ENCODE measurements around the gene IL1RAPL1. TPM values are rescaled to one million over a fixed set of nuclear protein-coding genes. Genes with fewer than 3 reads are reported as not detected.

Gene IL1RAPL1
- total RNA-seq, 2 donors from 2014 or later: 1.2 to 3.0 TPM

DNA sequence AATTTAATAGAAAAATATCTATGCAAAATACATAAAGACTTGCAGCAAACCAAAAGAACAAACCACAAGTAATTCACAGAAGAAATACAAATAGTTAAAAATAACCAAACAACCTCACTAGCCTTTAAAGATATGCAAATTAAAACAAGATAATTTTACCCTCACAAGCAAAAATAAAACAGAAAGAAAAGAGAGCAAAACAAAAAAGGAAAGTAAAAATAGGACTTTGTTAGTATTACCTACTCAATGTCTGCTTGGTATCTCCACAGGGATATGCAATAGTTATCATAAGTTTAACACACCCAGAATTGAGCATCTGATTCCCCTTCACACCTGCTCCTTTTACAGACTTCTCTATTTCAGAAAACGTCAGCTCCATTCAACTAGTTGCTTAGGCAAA lies 890.6 kb downstream of the IL1RAPL1 start:
- Histone ChIP-seq H3K27me3 (no peaks in the 10 kb centered on the region), H3K27ac (no peak overlapping the region), H3K9me3 (no peaks in the 10 kb centered on the region), H3K4me1 (no peaks in the 10 kb centered on the region), H3K36me3 (no peaks in the 10 kb centered on the region), H3K4me3 (no peak overlapping the region)
- no peak for DNase-seq (ENCODE audit: low spot score)
- TF ChIP-seq, protein P1, sequence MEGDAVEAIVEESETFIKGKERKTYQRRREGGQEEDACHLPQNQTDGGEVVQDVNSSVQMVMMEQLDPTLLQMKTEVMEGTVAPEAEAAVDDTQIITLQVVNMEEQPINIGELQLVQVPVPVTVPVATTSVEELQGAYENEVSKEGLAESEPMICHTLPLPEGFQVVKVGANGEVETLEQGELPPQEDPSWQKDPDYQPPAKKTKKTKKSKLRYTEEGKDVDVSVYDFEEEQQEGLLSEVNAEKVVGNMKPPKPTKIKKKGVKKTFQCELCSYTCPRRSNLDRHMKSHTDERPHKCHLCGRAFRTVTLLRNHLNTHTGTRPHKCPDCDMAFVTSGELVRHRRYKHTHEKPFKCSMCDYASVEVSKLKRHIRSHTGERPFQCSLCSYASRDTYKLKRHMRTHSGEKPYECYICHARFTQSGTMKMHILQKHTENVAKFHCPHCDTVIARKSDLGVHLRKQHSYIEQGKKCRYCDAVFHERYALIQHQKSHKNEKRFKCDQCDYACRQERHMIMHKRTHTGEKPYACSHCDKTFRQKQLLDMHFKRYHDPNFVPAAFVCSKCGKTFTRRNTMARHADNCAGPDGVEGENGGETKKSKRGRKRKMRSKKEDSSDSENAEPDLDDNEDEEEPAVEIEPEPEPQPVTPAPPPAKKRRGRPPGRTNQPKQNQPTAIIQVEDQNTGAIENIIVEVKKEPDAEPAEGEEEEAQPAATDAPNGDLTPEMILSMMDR (IDR thresholded peaks at IDR 0.05): no peak

DNA sequence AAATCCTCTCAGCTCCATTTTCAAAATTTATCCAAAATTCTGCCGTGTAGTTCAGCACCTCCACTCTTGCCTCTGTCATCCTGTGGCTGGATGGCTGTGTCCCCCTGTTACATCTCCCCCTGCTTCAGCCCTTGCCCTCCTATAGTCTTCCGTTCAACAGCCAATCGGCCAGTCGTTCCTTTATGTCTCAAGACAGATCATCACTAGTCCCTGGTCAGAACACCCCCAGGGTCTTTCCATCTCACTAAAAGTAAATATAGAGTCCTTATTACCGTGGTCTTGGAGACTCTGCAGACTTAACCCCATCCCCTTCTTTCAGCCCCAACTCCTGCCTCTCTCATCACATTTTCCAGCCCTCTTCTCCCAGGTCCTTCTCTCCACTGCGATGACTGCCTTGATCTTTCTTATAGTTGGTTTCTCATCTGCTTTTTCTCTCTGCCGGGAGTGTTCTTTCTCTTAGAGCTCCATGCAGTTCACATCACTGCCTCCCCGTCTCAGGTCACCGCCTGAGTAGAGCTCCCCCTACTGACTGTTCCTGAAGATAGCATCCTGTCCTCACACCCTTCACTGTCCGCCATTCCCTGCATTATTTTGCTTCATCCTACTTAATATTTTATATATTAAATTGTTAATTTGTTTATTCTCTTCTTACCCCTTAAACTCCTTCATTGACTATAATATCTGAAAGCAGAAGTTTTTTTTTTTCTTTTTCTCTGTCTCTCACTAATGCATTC lies 891.3 kb downstream of the IL1RAPL1 start:
- DNase-seq (ENCODE audit: low spot score): no peak
- TF ChIP-seq, protein P1 (IDR thresholded peaks at IDR 0.05): peak in 1 of 2 donors; percentile 59
- Histone ChIP-seq H3K27me3 (no peaks in the 10 kb centered on the region), H3K36me3 (no peaks in the 10 kb centered on the region), H3K9me3 (no peaks in the 10 kb centered on the region), H3K27ac (no peak overlapping the region), H3K4me1 (no peaks in the 10 kb centered on the region), H3K4me3 (peak overlapping the region in 1 of 2 donors; percentile 3)

DNA sequence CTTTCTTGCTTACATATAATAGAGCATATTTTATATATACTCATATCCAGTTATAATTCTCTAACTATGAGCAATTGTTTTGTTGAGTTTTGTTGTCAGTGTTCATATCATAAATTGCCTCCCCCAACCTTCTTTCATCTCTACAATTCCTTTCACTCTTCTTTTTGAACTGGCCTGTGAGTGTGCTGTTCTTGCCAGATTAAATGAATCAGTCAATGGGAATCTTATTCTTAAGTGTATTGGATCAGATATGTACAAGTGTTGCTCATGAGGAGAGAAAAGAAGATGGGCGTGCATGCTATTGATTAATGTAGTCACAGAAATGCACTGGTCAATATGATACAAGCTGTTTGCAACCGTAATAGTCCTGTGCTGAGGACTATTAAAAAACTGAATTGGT lies 900.0 kb downstream of the IL1RAPL1 start:
- H3K4me1 ChIP-seq: no peaks in the 10 kb centered on the region
- H3K27ac ChIP-seq: no peak overlapping the region
- no peaks in the 10 kb centered on the region for H3K27me3 ChIP-seq
- no peaks in the 10 kb centered on the region for H3K36me3 ChIP-seq
- no peak for DNase-seq (ENCODE audit: low spot score)
- no peak overlapping the region for H3K4me3 ChIP-seq
- TF ChIP-seq, protein P1 (IDR thresholded peaks at IDR 0.05): no peak
- H3K9me3 ChIP-seq: no peaks in the 10 kb centered on the region

DNA sequence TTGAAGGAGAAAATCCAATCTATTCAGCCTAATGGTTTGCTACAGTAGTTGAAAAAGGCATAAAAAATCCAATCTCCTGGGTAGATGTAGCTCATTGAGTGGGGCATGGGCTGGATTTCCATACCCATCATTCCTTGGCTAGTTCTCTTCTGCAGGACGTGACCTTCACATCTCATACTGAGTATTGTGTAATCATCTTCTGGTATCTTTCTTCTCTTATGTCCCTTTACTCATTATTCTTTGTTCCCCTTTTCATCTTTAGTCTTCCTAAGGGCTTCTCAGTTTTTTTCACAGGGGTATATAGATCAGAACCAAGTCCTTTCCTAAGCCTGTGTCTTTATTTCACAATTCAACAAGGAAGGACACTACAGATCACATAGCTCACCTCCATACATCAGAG lies 900.5 kb downstream of the IL1RAPL1 start:
- TF ChIP-seq, protein P1 (IDR thresholded peaks at IDR 0.05): no peak
- Histone ChIP-seq H3K9me3 (no peaks in the 10 kb centered on the region), H3K27ac (no peak overlapping the region), H3K4me3 (no peak overlapping the region), H3K27me3 (no peaks in the 10 kb centered on the region), H3K36me3 (no peaks in the 10 kb centered on the region), H3K4me1 (no peaks in the 10 kb centered on the region)
- no peak for DNase-seq (ENCODE audit: low spot score)

DNA sequence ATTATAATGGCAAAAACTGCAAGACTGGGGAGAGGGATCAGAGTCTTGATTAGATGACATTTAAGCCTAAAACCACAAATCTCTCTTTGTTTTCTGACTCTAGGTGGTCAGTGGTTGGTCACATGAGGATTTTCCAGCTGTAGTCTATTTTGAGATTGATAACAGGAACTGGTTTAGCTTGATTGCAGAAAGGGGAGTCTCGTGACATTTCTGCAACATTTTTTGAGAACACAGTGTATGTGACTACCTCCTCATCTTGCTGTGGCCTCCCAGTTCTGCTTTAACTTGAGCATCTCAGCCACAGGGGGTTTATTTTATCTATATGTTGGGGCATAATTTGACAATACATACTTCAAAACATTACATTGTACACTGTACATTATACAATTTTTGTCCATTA lies 901.7 kb downstream of the IL1RAPL1 start:
- TF ChIP-seq, protein P1 (IDR thresholded peaks at IDR 0.05): no peak
- DNase-seq (ENCODE audit: low spot score): no peak
- Histone ChIP-seq H3K9me3 (no peaks in the 10 kb centered on the region), H3K4me3 (no peak overlapping the region), H3K27ac (no peak overlapping the region), H3K4me1 (no peaks in the 10 kb centered on the region), H3K27me3 (no peaks in the 10 kb centered on the region), H3K36me3 (no peaks in the 10 kb centered on the region)

DNA sequence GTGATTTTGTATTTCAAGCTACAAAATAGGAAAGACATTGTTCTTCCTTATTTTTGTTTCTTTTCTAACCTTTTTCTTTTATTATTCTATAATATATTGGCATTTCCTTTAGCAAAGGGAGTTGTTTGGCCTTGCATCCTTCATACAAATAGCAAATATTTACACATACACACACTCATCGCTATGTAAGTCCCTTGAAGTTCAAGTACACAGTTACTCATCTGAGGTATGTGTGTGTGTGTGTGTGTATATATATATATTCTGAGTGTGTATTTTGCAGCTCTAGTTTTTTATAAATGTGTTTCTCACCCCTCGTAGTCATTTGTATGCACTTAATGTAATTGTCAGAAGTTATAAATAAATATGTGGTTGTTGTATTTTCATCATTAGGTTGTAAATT lies 903.4 kb downstream of the IL1RAPL1 start:
- TF ChIP-seq, protein P1 (IDR thresholded peaks at IDR 0.05): no peak

More for the DNA sequence above, 903.4 kb downstream of the IL1RAPL1 start:
- Histone ChIP-seq H3K27ac (no peak overlapping the region), H3K27me3 (no peaks in the 10 kb centered on the region), H3K36me3 (no peaks in the 10 kb centered on the region), H3K9me3 (no peaks in the 10 kb centered on the region), H3K4me3 (no peak overlapping the region), H3K4me1 (no peaks in the 10 kb centered on the region)
- DNase-seq (ENCODE audit: low spot score): no peak
